K562 (cell line): ENCODE data around the gene ATRIP. TPM values are rescaled to one million over a fixed set of nuclear protein-coding genes. Genes with fewer than 3 reads are reported as not detected.

Experiments used
- CSDE1 ChIP-seq, 2 experiments: fragments of 450-650 bp; IDR thresholded peaks; 2 replicates each; pipeline ENCODE4 v1.6.1; 2016; ENCODE audit warnings: mild to moderate bottlenecking in 1 of 2
- ELF4 ChIP-seq: fragments of 450-650 bp; formaldehyde crosslinking; IDR thresholded peaks from 2 replicates; pipeline ENCODE4 v1.4.0; 2022; ENCODE audit warnings: missing genetic modification characterization
- RNF2 ChIP-seq: sonication (generic); IDR thresholded peaks from 2 replicates; pipeline ENCODE4 v1.6.1; 2016
- SREBF1 ChIP-seq: fragments of 150-350 bp; IDR thresholded peaks from 2 replicates; pipeline ENCODE4 v1.6.1; 2014; ENCODE audit warnings: antibody characterized with exemption, low read depth, low read length, borderline replicate concordance
- WHSC1 ChIP-seq: IDR thresholded peaks from one replicate; pipeline ENCODE4 v1.6.1; 2012; ENCODE audit warnings: low read length, control low read depth, inconsistent platforms
- ZBTB7A ChIP-seq: IDR thresholded peaks from 2 replicates; pipeline ENCODE4 v1.6.1; 2011; ENCODE audit warnings: low read depth, mild to moderate bottlenecking, low read length, moderate library complexity, borderline replicate concordance; ENCODE audit not compliant: control insufficient read depth
- ZNF217 ChIP-seq: sonication (generic); formaldehyde crosslinking; IDR thresholded peaks from 2 replicates; pipeline ENCODE4 v1.8.0; 2022; ENCODE audit warnings: mild to moderate bottlenecking, missing genetic modification reagents
- polyA plus RNA-seq, 8 experiments: library from polyadenylated mRNA; depleted of rRNA in 4 of 8; stranded (reverse) in 5 of 8; unstranded in 3 of 8; fragments of >200 nt; fragmentation: Nextera tagmentation in 2 of 8; fragmentation: Illumina TruSeq in 1 of 8; extraction: Ambion mirVana in 2 of 8; extraction: Trizol in 1 of 8; gene quantifications; 2 replicates each; pipeline versions ENCODE4 v1.2.1 to v1.2.3, GENCODE V29; 2011 to 2014; ENCODE audit warnings: inconsistent platforms in 1 of 8, missing spikeins in 1 of 8
- total RNA-seq, 7 experiments: library from RNA; depleted of rRNA in 6 of 7; stranded (reverse); fragments of >200 nt in 6 of 7; fragmentation: Illumina TruSeq in 2 of 7; extraction: Trizol in 2 of 7; gene quantifications; 2 replicates each; pipeline versions ENCODE4 v1.2.1 to v1.2.3, GENCODE V29; 2011 to 2021; ENCODE audit warnings: low replicate concordance in 1 of 7
- TF ChIP-seq, protein P1 (sequence below): fragments of 450-650 bp; IDR thresholded peaks from 2 replicates; pipeline ENCODE4 v1.6.1; 2016; ENCODE audit warnings: low read depth
- TF ChIP-seq, protein P2 (sequence below): fragments of 250-450 bp; sonication (Bioruptor Pico); IDR thresholded peaks from 2 replicates; pipeline ENCODE4 v1.5.0; 2021; ENCODE audit warnings: mild to moderate bottlenecking, moderate library complexity

ATRIP gene
- total and polyA plus RNA-seq, 9 of the 15 experiments (the other 6 are each of a cell fraction or from before 2014, with no cell fraction given) = 1.7 to 15.7 (median 10.5) TPM

DNA sequence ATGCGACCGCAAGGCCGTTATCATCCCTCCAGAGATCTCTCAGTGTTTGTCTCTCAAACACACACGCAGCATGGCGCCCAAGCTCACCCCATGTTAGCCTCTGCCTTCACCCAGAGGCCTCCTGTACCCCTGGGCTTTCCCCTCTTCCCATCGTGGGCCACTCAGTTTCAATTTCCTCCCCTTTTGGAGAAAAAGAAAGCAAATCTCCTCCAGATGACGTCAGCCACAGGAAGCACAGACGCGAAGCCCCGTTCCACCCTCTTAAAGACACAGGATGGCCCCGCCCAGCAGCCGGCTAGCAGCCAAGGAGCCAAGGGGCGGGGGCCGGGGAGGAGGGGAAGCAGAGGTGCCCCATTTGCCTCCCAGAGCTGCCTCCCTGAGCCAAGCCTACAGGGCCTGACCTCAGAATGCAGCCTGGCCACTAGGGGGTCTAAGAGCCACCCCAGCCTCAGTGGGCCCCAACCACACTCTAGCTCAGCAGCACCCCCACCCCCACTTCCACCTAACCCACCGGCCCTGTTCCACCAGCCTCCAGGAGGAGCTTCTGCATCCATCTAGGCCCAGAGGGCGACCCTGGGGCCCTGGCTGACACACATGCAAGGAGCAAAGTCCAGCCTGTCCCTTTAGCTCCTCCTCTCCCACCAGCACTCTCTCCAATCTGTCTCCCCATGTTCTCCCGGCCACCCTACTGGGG is 26.5 kb downstream of the ATRIP start (continued):
- TF ChIP-seq, protein P1, sequence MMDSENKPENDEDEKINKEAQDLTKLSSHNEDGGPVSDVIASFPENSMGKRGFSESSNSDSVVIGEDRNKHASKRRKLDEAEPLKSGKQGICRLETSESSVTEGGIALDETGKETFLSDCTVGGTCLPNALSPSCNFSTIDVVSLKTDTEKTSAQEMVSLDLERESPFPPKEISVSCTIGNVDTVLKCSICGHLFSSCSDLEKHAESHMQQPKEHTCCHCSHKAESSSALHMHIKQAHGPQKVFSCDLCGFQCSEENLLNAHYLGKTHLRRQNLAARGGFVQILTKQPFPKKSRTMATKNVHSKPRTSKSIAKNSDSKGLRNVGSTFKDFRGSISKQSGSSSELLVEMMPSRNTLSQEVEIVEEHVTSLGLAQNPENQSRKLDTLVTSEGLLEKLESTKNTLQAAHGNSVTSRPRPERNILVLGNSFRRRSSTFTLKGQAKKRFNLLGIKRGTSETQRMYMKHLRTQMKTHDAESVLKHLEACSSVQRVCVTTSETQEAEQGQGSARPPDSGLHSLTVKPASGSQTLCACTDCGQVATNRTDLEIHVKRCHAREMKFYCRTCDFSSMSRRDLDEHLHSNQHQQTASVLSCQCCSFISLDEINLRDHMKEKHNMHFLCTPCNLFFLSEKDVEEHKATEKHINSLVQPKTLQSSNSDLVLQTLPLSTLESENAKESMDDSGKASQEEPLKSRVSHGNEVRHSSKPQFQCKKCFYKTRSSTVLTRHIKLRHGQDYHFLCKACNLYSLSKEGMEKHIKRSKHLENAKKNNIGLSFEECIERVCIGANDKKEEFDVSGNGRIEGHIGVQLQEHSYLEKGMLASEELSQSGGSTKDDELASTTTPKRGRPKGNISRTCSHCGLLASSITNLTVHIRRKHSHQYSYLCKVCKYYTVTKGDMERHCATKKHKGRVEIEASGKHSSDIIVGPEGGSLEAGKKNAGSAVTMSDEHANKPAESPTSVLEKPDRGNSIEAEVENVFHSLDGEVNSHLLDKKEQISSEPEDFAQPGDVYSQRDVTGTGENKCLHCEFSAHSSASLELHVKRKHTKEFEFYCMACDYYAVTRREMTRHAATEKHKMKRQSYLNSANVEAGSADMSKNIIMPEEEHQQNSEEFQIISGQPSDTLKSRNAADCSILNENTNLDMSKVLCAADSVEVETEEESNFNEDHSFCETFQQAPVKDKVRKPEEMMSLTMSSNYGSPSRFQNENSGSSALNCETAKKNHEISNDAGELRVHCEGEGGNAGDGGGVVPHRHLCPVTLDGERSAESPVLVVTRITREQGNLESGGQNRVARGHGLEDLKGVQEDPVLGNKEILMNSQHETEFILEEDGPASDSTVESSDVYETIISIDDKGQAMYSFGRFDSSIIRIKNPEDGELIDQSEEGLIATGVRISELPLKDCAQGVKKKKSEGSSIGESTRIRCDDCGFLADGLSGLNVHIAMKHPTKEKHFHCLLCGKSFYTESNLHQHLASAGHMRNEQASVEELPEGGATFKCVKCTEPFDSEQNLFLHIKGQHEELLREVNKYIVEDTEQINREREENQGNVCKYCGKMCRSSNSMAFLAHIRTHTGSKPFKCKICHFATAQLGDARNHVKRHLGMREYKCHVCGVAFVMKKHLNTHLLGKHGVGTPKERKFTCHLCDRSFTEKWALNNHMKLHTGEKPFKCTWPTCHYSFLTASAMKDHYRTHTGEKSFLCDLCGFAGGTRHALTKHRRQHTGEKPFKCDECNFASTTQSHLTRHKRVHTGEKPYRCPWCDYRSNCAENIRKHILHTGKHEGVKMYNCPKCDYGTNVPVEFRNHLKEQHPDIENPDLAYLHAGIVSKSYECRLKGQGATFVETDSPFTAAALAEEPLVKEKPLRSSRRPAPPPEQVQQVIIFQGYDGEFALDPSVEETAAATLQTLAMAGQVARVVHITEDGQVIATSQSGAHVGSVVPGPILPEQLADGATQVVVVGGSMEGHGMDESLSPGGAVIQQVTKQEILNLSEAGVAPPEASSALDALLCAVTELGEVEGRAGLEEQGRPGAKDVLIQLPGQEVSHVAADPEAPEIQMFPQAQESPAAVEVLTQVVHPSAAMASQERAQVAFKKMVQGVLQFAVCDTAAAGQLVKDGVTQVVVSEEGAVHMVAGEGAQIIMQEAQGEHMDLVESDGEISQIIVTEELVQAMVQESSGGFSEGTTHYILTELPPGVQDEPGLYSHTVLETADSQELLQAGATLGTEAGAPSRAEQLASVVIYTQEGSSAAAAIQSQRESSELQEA = no peak
- TF ChIP-seq ELF4 (CRISPR knock-in tag) = no peak
- TF ChIP-seq ZBTB7A = peak; percentile 70
- no peak for TF ChIP-seq WHSC1
- TF ChIP-seq ZNF217 (CRISPR knock-in tag) = no peak
- no peak for TF ChIP-seq CSDE1 (IDR thresholded peaks at IDR 0.05)
- TF ChIP-seq RNF2 = no peak
- TF ChIP-seq, protein P2, sequence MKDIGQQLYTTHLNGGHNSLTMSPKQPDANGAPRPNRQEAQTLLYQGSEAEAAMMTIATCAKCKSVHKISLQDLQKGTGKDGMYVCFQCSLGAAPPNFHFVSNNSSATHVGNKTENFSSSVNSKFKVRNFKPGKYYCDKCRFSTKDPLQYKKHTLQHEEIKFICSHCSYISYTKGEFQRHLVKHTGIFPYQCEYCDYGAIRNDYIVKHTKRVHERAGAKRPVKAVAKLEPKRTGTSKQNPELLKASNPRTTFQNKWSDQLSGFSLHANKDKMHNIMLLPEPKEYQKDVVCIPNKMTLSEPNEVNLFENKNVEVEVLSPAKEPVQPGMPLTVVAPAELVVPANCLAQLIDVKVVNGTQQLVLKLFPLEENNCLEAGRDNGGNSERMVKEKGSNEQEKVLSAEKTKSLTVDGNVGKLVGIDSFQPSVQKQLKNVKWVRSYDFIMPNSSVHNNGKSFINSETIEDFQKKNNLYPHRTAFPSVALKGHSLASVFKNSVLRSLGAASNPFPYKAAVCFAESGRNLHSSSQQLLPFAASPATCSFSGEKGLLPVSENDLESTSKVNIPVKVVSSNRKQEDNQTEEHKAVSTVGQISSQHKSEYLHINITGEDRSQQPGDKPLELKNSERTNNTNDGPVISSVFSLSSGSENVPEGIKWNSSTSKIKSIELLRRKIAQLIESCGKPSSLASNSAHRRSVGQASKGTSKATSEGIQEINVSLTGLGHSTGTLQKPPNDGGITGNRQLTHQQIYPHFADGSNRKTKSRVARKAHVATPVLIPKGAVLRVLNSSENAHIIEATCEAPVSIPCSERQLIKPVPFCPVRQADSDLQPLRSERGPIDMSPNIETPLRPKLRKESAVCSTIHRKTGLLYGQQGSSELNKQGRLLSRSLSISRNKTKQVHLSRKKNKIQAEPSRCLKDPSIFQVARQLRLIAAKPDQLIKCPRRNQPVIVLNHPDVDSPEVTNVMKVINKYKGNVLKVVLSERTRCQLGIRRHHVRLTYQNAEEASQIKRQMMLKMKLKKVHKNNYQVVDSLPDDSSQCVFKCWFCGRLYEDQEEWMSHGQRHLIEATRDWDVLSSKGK = no peak
- no peak for TF ChIP-seq SREBF1
